SK-N-SH (cell line): Measurements from ENCODE around the gene FBXW11. TPM values are rescaled to one million over a fixed set of nuclear protein-coding genes. Genes with fewer than 3 reads are reported as not detected.

Experiments used
- CTCF ChIA-PET: fragments of 300-600, 350-600 bp; formaldehyde crosslinking; extraction: SDS; loops from one replicate; lab custom pipeline; 2021; lab: Yijun Ruan, JAX
- POLR2A ChIA-PET: fragments of 350-600 bp; sonication (Branson Sonifier 250); formaldehyde crosslinking; extraction: SDS; loops from one replicate; lab custom pipeline; 2020; ENCODE audit warnings: antibody characterized with exemption, inconsistent platforms; lab: Yijun Ruan, JAX
- DNase-seq: peaks from one replicate; pipeline ENCODE4 v3.0.0; 2012
- H2AFZ ChIP-seq: fragments of 200-600 bp; sonication (generic); 2 replicates; pipeline ENCODE4 v1.8.1; 2016; ENCODE audit warnings: antibody characterized with exemption, mild to moderate bottlenecking, low read depth
- H3F3A ChIP-seq: fragments of 200-600 bp; sonication (generic); replicated peaks from 2 replicates; pipeline ENCODE3; 2016; ENCODE audit warnings: antibody characterized with exemption, mild to moderate bottlenecking; ENCODE audit not compliant: insufficient read depth
- H3K27ac ChIP-seq, 2 experiments: fragments of 200-500 bp in 1 of 2; fragments of 200-600 bp in 1 of 2; sonication (Bioruptor generic) in 1 of 2; sonication (generic), shearing (Covaris generic) in 1 of 2; 2 replicates each; pipeline versions ENCODE4 v1.5.1 to v1.6.1; 2014 to 2016; ENCODE audit warnings: low read depth in 2 of 2, inconsistent platforms in 1 of 2, low read length in 1 of 2, mild to moderate bottlenecking in 1 of 2, mixed read lengths in 1 of 2
- H3K27me3 ChIP-seq: fragments of 200-600 bp; sonication (generic), shearing (Covaris generic); 2 replicates; pipeline ENCODE4 v1.6.1; 2016; ENCODE audit warnings: mixed run types; ENCODE audit not compliant: insufficient read depth
- H3K36me3 ChIP-seq, 2 experiments: fragments of 200-500 bp in 1 of 2; fragments of 200-600 bp in 1 of 2; sonication (Bioruptor generic) in 1 of 2; sonication (generic) in 1 of 2; replicated peaks in 1 of 2; 2 replicates each; pipeline versions ENCODE3 to v1.5.1; 2014 to 2016; ENCODE audit warnings: low read length in 1 of 2, mild to moderate bottlenecking in 1 of 2; ENCODE audit not compliant: insufficient read depth in 2 of 2, control insufficient read depth in 1 of 2
- H3K4me1 ChIP-seq, 2 experiments: fragments of 200-500 bp in 1 of 2; fragments of 200-600 bp in 1 of 2; sonication (Bioruptor generic) in 1 of 2; sonication (generic), shearing (Covaris generic) in 1 of 2; 2 replicates each; pipeline versions ENCODE4 v1.5.1 to v1.6.1; 2014 to 2016; ENCODE audit warnings: low read depth in 1 of 2, low read length in 1 of 2, mixed run types in 1 of 2; ENCODE audit not compliant: insufficient read depth in 2 of 2, control insufficient read depth in 1 of 2
- H3K4me2 ChIP-seq: fragments of 200-600 bp; sonication (generic), shearing (Covaris generic); 2 replicates; pipeline ENCODE4 v1.6.1; 2017; ENCODE audit warnings: mixed run types
- H3K4me3 ChIP-seq, 2 experiments: fragments of 200-500 bp in 1 of 2; fragments of 200-600 bp in 1 of 2; sonication (Bioruptor generic) in 1 of 2; sonication (generic), shearing (Covaris generic) in 1 of 2; 2 replicates each; pipeline versions ENCODE4 v1.5.1 to v1.8.1; 2014 to 2016; ENCODE audit warnings: low read depth in 2 of 2, inconsistent platforms in 1 of 2, low read length in 1 of 2, mild to moderate bottlenecking in 1 of 2, mixed read lengths in 1 of 2, moderate library complexity in 1 of 2
- H3K79me2 ChIP-seq: fragments of 200-600 bp; sonication (generic); 2 replicates; pipeline ENCODE4 v1.8.1; 2017; ENCODE audit warnings: mild to moderate bottlenecking; ENCODE audit not compliant: insufficient read depth
- H3K9ac ChIP-seq: fragments of 200-600 bp; sonication (generic); 2 replicates; pipeline ENCODE4 v1.6.1; 2017; ENCODE audit warnings: mixed run types
- H3K9me2 ChIP-seq: fragments of 200-600 bp; sonication (generic); 2 replicates; pipeline ENCODE4 v1.6.1; 2017; ENCODE audit warnings: mixed run types
- H3K9me3 ChIP-seq: fragments of 200-600 bp; sonication (generic); 2 replicates; pipeline ENCODE4 v1.6.1; 2017; ENCODE audit warnings: mixed run types, mild to moderate bottlenecking, moderate library complexity
- H4K20me1 ChIP-seq: fragments of 200-600 bp; sonication (generic); 2 replicates; pipeline ENCODE4 v1.6.1; 2017; ENCODE audit warnings: mild to moderate bottlenecking, mixed run types; ENCODE audit not compliant: insufficient read depth
- GATA2 ChIP-seq: sonication (generic); formaldehyde crosslinking; IDR thresholded peaks from 2 replicates; pipeline ENCODE4 v1.5.0; 2020; ENCODE audit warnings: mild to moderate bottlenecking, missing genetic modification reagents
- JUND ChIP-seq: IDR thresholded peaks from 2 replicates; pipeline ENCODE4 v1.4.0; 2012
- MXI1 ChIP-seq: IDR thresholded peaks from 2 replicates; pipeline ENCODE4 v1.6.1; 2012; ENCODE audit warnings: mild to moderate bottlenecking, low read depth, low read length, improper control_type of control experiment
- NFIC ChIP-seq: IDR thresholded peaks from 2 replicates; pipeline ENCODE4 v1.4.0; 2012; ENCODE audit warnings: borderline replicate concordance
- RAD21 ChIP-seq: IDR thresholded peaks from 2 replicates; pipeline ENCODE4 v1.6.1; 2012; ENCODE audit warnings: mild to moderate bottlenecking, low read length
- RCOR1 ChIP-seq: fragments of 150-350 bp; IDR thresholded peaks from 2 replicates; pipeline ENCODE4 v1.6.1; 2017; ENCODE audit warnings: antibody characterized with exemption, low read length
- RFX5 ChIP-seq: IDR thresholded peaks from 2 replicates; pipeline ENCODE4 v1.6.1; 2012; ENCODE audit warnings: mild to moderate bottlenecking, improper control_type of control experiment, low read length
- TAF1 ChIP-seq: IDR thresholded peaks from 2 replicates; pipeline ENCODE4 v1.6.1; 2012; ENCODE audit warnings: low read depth, mild to moderate bottlenecking, low read length, moderate library complexity, borderline replicate concordance
- TCF12 ChIP-seq: IDR thresholded peaks from 2 replicates; pipeline ENCODE4 v1.4.0; 2012
- TEAD4 ChIP-seq: IDR thresholded peaks from 2 replicates; pipeline ENCODE4 v1.4.0; 2012; ENCODE audit warnings: mild to moderate bottlenecking, borderline replicate concordance; ENCODE audit not compliant: insufficient read depth
- WGBS: methylation state at CpG from one replicate; pipeline ENCODE4 v1.1.6; 2017; ENCODE audit warnings: low lambda C conversion rate; 5-methylcytosine and 5-hydroxymethylcytosine counted together
- polyA plus RNA-seq, 3 experiments: library from polyadenylated mRNA; depleted of rRNA; stranded (reverse); fragments of >200 nt; gene quantifications; 2 replicates each; pipeline ENCODE4 v1.2.3, GENCODE V29; 2012
- TF ChIP-seq, protein P1 (sequence below): IDR thresholded peaks from 2 replicates; pipeline ENCODE4 v1.6.1; 2012; ENCODE audit warnings: mild to moderate bottlenecking, low read depth, low read length, moderate library complexity
- TF ChIP-seq, protein P2 (sequence below): IDR thresholded peaks from 2 replicates; pipeline ENCODE4 v1.4.0; 2012; ENCODE audit warnings: low read depth, borderline replicate concordance
- TF ChIP-seq, protein P3 (sequence below): IDR thresholded peaks from 2 replicates; pipeline ENCODE4 v1.4.0; 2012; ENCODE audit warnings: low read depth
- TF ChIP-seq, protein P4 (sequence below): IDR thresholded peaks from 2 replicates; pipeline ENCODE4 v1.4.0; 2012; ENCODE audit warnings: low read depth, borderline replicate concordance

FBXW11 gene
- polyA plus RNA-seq, 1 of the 3 experiments (the other 2 are of a cell fraction): 37.5 TPM

DNA sequence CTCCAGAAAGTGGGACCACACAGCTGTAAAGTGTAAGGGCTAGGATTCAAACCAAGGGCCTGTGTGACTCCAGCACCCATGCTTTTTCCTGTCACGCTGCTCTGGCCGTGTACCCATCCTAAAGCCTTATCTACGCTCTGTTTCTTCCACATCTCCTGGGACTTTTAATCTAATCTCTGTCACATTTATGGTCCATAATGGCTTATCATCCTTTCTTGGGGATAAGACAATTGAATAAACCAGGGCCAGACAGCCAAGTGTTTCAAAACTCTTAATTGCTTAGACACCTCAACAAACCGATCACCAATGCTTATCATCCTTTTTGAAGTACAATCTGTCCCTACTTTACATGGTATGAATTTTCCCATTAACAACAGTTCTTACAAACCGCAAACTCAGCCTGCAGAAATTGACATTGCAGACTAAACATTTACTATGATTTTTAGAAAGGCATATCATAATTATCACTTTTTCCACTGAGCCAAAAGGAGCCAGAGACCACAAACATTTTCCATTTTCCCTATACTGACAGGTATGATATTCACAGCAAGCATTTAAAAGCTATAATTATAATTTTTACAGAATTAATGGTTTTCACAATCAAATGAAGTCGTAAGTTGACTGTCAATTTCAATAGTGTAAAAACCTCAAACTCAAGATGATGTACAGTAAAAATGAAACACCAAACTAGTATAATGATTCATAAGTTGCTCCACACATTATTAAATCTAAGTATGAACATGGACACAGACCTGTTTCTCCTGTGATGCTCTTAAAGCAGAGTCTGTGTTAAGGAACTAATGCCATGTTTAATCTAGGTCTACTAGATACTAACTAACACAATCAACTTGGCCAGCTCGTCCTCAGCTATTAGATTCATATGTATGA lies 99.5 kb downstream of the FBXW11 start:
- Histone ChIP-seq H3K9me3 (no peaks in the 10 kb centered on the region), H3K36me3 (peaks cover 12 to 14% of the 10 kb centered on the region in 2 experiments), H3K4me1 (peaks cover 0 to 7% of the 10 kb centered on the region in 2 experiments; a peak in 2 of 4 replicates), H4K20me1 (peaks cover 90% of the 10 kb centered on the region), H3K27me3 (no peaks in the 10 kb centered on the region), H3K4me3 (no peak overlapping the region), H3K9me2 (no peaks in the 10 kb centered on the region), H2AFZ (no peak overlapping the region), H3K9ac (no peak overlapping the region), H3F3A (no peaks in the 10 kb centered on the region), H3K79me2 (peaks cover 72% of the 10 kb centered on the region), H3K4me2 (no peak overlapping the region), H3K27ac (no peak overlapping the region)
- TF ChIP-seq, protein P1, sequence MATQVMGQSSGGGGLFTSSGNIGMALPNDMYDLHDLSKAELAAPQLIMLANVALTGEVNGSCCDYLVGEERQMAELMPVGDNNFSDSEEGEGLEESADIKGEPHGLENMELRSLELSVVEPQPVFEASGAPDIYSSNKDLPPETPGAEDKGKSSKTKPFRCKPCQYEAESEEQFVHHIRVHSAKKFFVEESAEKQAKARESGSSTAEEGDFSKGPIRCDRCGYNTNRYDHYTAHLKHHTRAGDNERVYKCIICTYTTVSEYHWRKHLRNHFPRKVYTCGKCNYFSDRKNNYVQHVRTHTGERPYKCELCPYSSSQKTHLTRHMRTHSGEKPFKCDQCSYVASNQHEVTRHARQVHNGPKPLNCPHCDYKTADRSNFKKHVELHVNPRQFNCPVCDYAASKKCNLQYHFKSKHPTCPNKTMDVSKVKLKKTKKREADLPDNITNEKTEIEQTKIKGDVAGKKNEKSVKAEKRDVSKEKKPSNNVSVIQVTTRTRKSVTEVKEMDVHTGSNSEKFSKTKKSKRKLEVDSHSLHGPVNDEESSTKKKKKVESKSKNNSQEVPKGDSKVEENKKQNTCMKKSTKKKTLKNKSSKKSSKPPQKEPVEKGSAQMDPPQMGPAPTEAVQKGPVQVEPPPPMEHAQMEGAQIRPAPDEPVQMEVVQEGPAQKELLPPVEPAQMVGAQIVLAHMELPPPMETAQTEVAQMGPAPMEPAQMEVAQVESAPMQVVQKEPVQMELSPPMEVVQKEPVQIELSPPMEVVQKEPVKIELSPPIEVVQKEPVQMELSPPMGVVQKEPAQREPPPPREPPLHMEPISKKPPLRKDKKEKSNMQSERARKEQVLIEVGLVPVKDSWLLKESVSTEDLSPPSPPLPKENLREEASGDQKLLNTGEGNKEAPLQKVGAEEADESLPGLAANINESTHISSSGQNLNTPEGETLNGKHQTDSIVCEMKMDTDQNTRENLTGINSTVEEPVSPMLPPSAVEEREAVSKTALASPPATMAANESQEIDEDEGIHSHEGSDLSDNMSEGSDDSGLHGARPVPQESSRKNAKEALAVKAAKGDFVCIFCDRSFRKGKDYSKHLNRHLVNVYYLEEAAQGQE: no peak
- TF ChIP-seq, protein P2, sequence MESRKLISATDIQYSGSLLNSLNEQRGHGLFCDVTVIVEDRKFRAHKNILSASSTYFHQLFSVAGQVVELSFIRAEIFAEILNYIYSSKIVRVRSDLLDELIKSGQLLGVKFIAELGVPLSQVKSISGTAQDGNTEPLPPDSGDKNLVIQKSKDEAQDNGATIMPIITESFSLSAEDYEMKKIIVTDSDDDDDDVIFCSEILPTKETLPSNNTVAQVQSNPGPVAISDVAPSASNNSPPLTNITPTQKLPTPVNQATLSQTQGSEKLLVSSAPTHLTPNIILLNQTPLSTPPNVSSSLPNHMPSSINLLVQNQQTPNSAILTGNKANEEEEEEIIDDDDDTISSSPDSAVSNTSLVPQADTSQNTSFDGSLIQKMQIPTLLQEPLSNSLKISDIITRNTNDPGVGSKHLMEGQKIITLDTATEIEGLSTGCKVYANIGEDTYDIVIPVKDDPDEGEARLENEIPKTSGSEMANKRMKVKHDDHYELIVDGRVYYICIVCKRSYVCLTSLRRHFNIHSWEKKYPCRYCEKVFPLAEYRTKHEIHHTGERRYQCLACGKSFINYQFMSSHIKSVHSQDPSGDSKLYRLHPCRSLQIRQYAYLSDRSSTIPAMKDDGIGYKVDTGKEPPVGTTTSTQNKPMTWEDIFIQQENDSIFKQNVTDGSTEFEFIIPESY: no peak
- TF ChIP-seq, protein P3, sequence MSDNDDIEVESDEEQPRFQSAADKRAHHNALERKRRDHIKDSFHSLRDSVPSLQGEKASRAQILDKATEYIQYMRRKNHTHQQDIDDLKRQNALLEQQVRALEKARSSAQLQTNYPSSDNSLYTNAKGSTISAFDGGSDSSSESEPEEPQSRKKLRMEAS: no peak
- TF ChIP-seq TCF12: no peak
- no peak for TF ChIP-seq RCOR1
- no peak for TF ChIP-seq JUND
- no peak for TF ChIP-seq TEAD4
- TF ChIP-seq, protein P4, sequence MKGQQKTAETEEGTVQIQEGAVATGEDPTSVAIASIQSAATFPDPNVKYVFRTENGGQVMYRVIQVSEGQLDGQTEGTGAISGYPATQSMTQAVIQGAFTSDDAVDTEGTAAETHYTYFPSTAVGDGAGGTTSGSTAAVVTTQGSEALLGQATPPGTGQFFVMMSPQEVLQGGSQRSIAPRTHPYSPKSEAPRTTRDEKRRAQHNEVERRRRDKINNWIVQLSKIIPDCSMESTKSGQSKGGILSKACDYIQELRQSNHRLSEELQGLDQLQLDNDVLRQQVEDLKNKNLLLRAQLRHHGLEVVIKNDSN: no peak
- TF ChIP-seq TAF1: no peak
- peak; percentile 55; the same call in 1 of the 2 replicates for TF ChIP-seq MXI1
- no peak for TF ChIP-seq RFX5
- TF ChIP-seq NFIC: no peak
- TF ChIP-seq GATA2: peak; percentile 59
- no peak for TF ChIP-seq RAD21
- POLR2A ChIA-PET: no interaction called here
- WGBS: 88% methylated on average over 7 of the region's 7 CpGs
- CTCF ChIA-PET: interaction anchor here (0.5 to 8.8 kb wide), 20 partner anchors 8 to 920 kb away, joined by 3 to 122 read pairs (median 4); partner anchors contain the start of gene FGF18
- no peak for DNase-seq
